ENCODE measurements around the gene MIPOL1. TPM values are rescaled to one million over a fixed set of nuclear protein-coding genes. Genes with fewer than 3 reads are reported as not detected.

The MIPOL1 gene
- total and polyA plus RNA-seq, 10 donors, result 0.50 to 15.5 (median 7.3) TPM

DNA sequence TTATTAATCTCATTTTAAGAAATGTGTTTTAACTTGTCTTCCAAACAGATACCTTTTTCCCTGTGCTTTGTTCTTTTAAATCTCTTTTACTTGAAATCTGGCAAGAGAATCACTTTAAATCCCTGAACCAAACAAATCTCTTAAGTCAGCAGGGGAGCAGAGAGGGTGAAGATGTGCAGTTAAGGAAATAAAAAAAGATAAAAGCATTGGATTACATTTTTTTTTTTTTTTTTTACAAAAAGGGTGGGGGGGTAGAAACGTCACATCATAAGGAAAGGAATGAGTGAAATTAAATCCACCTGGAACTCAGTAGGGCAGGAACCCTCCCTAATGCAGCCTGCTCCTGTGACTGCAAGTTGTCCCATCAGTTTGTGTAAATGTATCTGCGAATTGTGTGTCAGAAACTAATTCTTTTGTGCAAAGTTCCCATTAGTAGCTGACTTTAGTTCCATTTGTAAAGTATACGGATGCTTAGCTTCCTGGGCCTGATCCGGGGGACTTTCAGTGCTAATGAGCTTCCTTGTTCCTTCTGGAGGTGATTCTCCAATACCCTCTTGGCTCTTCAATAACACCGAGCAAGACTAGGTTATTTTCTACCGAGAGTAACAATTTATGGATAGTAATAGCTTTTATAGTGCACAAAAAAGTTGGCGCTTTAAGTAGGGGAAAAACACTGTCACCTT lies 399.2 kb downstream of the MIPOL1 start:
- H3K9me3 ChIP-seq, result peaks cover 0 to 24% (median 0%) of the 10 kb centered on the region in 8 donors
- H3K27ac ChIP-seq, result no peak overlapping the region
- peaks cover 11 to 55% (median 30%) of the 10 kb centered on the region in 6 donors for H3K4me1 ChIP-seq
- intact Hi-C loops (cut with DNase I; ENCODE audit: low total_unique reads), result no loop called here
- H3K4me3 ChIP-seq, result no peak overlapping the region
- 10 to 13% (median 12%) methylated on average over 7 of the region's 7 CpGs for WGBS, 5 donors
- no peaks in the 10 kb centered on the region for H3K36me3 ChIP-seq
- DNase-seq, result no peak
- TF ChIP-seq POLR2A (IDR thresholded peaks at IDR 0.05), result no peak
- peaks cover 15 to 100% (median 98%) of the 10 kb centered on the region in 7 donors for H3K27me3 ChIP-seq (replicated peaks in 1 of 7)

DNA sequence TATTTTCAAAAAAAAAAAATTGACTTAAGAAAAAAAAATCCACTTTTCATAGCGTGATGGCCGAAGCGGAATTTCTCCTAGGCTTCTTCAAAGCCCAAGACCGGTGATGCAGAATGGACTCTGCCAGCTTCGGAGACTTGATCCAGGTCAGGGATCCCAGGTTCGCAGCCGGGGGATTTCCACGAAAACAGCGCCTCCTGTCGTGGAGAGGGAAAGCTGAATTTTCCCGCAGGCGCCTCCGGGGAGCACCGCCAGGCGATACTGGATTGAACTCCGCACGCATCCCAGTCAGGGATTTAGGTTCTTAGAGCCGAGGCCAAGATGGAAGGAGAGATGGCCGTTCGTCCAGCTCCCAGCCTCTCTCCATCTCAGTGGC lies 399.8 kb downstream of the MIPOL1 start:
- H3K9me3 ChIP-seq, result peaks cover 0 to 18% (median 0%) of the 10 kb centered on the region in 8 donors
- DNase-seq, result no peak
- peaks cover 9 to 100% (median 97%) of the 10 kb centered on the region in 7 donors for H3K27me3 ChIP-seq (replicated peaks in 1 of 7)
- no peak overlapping the region for H3K27ac ChIP-seq
- H3K4me3 ChIP-seq, result peak overlapping the region in 1 of 8 donors; percentile 49
- intact Hi-C loops (cut with DNase I; ENCODE audit: low total_unique reads), result no loop called here
- no peaks in the 10 kb centered on the region for H3K36me3 ChIP-seq
- TF ChIP-seq POLR2AphosphoS5 (IDR thresholded peaks at IDR 0.05) (no peak), POLR2A (IDR thresholded peaks at IDR 0.05) (no peak)
- TF ChIP-seq, protein P1, sequence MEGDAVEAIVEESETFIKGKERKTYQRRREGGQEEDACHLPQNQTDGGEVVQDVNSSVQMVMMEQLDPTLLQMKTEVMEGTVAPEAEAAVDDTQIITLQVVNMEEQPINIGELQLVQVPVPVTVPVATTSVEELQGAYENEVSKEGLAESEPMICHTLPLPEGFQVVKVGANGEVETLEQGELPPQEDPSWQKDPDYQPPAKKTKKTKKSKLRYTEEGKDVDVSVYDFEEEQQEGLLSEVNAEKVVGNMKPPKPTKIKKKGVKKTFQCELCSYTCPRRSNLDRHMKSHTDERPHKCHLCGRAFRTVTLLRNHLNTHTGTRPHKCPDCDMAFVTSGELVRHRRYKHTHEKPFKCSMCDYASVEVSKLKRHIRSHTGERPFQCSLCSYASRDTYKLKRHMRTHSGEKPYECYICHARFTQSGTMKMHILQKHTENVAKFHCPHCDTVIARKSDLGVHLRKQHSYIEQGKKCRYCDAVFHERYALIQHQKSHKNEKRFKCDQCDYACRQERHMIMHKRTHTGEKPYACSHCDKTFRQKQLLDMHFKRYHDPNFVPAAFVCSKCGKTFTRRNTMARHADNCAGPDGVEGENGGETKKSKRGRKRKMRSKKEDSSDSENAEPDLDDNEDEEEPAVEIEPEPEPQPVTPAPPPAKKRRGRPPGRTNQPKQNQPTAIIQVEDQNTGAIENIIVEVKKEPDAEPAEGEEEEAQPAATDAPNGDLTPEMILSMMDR (IDR thresholded peaks at IDR 0.05 in 8 of 11, conservative IDR thresholded peaks at IDR 0.05 in 3 of 11), result no peak
- 8 to 18% (median 12%) methylated on average over 19 to 20 of the region's 20 CpGs for WGBS, 5 donors
- H3K4me1 ChIP-seq, result peaks cover 11 to 51% (median 28%) of the 10 kb centered on the region in 6 donors

DNA sequence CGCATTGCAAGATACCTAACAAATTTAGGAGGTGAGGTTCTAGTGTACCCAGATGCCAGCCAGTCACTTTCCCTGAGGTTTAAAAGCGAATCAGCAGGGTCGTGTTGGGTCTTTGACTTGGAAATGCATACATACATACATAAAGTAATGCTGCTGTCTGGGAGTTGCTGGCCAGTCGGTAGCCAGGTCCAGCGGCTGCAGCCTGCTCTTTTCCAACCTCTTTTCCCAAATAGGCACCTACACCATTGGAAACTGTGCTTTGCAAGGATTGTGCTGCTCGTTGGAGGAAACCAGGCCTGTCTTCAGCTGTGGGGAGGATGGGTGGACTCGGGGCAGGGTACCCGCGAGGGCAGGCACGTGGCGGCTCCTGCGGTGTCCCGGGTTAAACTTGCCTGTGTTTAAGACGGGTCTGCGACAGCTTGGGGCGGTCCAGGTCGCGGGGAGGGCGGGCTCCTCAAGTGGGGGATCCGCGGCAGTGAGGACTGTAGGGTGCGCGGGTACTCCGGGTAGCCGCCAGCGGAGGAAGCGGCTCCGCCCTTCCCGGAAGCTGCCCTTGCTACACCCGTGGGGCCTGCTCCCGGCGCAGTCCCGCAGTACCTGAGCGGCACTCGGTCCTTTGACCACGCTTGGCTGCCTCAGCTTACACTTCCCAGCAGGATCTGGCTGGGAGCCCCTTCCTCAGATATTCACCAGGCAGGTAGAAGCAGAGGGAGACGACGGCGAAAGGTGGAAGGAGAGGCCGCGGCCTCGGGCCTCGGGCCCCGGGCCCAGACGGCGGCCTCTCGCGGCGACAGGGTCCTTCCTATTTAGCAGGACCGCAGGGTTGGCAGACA lies 400.4 kb downstream of the MIPOL1 start:
- WGBS, 5 donors, result 5 to 9% (median 7%) methylated on average over 22 to 50 of the region's 50 CpGs
- Histone ChIP-seq H3K9me3 (peaks cover 0 to 14% (median 0%) of the 10 kb centered on the region in 8 donors), H3K27ac (no peak overlapping the region), H3K27me3 (replicated peaks in 1 of 7) (peaks cover 5 to 100% (median 97%) of the 10 kb centered on the region in 7 donors), H3K36me3 (no peaks in the 10 kb centered on the region), H3K4me1 (peaks cover 11 to 51% (median 27%) of the 10 kb centered on the region in 6 donors), H3K4me3 (peak overlapping the region in 3 of 8 donors; percentile 4 to 49 (median 10))
- TF ChIP-seq POLR2AphosphoS5 (IDR thresholded peaks at IDR 0.05) (no peak), POLR2A (IDR thresholded peaks at IDR 0.05) (no peak)
- TF ChIP-seq, protein P1 (IDR thresholded peaks at IDR 0.05 in 8 of 11, conservative IDR thresholded peaks at IDR 0.05 in 3 of 11), result no peak
- DNase-seq, result no peak
- intact Hi-C loops (cut with DNase I; ENCODE audit: low total_unique reads), result no loop called here

DNA sequence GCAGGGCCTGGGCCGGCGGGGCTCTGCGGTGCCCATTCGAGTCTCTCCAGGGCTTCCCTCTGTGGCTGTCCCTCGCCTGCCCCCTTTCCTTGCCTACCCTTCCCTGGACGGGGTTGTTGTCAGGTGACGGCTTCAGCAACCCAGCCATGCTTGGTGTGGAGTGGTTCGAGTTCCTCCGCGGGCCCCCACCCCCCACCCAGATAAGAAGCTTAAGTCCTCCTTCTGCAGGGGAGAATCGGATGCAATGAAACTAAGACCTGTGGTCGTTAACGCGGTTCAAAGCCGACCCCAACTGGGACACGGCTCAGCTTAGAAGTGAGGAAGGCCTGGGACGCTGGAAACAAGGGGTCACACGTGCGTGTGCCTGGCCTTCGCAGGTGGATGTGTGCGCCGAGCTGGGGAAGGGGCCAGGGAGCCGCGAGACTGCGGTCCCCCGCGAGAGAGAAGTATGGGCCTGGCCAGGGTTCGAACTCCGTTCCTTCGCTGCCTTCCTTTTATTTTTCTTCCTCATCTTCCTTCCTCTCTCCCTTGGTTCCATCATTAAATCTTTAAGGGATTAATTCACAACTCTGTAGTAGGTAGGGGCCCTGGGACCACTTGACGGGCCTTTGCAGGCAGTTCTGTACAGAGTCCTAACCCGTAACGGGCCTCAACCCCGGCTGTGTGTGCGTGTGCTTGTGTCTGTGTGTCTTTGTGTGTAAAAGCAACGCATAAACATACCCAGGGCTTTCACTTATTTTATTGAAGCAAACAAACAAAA lies 401.2 kb downstream of the MIPOL1 start:
- Histone ChIP-seq H3K4me3 (peak overlapping the region in 2 of 8 donors; percentile 10 to 49), H3K4me1 (peaks cover 11 to 49% (median 27%) of the 10 kb centered on the region in 6 donors), H3K36me3 (no peaks in the 10 kb centered on the region), H3K27ac (no peak overlapping the region), H3K9me3 (peaks cover 0 to 14% (median 0%) of the 10 kb centered on the region in 8 donors), H3K27me3 (replicated peaks in 1 of 7) (peaks cover 5 to 100% (median 97%) of the 10 kb centered on the region in 7 donors)
- no peak for DNase-seq
- intact Hi-C loops (cut with DNase I; ENCODE audit: low total_unique reads), result no loop called here
- TF ChIP-seq, protein P1 (IDR thresholded peaks at IDR 0.05 in 8 of 11, conservative IDR thresholded peaks at IDR 0.05 in 3 of 11), result no peak
- TF ChIP-seq POLR2AphosphoS5 (IDR thresholded peaks at IDR 0.05), result no peak
- no peak for TF ChIP-seq POLR2A (IDR thresholded peaks at IDR 0.05)
- WGBS, 5 donors, result 10 to 16% (median 12%) methylated on average over 32 to 36 of the region's 36 CpGs
